Ishikawa (cell line): ENCODE data around the gene RAPGEF6.

Experiments
- CREB1 ChIP-seq: IDR thresholded peaks from 2 replicates; pipeline ENCODE4 v1.6.1; 2012; ENCODE audit warnings: low read depth
- FOXM1 ChIP-seq: IDR thresholded peaks from 2 replicates; pipeline ENCODE4 v1.6.1; 2012; ENCODE audit warnings: low read depth, borderline replicate concordance
- TCF12 ChIP-seq: IDR thresholded peaks from 2 replicates; pipeline ENCODE4 v1.6.1; 2012; ENCODE audit warnings: low read depth
- TEAD4 ChIP-seq: IDR thresholded peaks from 2 replicates; pipeline ENCODE4 v1.6.1; 2012
- YY1 ChIP-seq: IDR thresholded peaks from 2 replicates; pipeline ENCODE4 v1.6.1; 2012; ENCODE audit warnings: low read depth

DNA sequence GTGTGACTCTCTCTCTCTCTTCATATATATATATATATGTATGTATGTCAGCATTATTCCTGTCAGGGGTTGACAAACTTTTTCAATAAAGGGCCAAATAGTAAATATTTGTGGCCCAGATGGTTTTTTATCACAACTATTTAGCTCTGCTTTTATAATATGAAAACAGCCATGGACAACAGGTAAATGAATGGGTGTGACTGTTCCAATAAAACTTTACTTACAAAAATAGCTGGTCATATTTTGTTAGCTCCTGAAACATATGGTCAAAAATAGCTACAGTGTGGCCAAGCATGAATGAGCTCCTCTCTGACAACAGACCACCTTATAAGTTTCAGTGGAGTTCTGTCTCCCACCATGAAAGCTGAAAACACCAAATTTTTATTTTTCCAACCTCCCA lies 21.6 kb downstream of the RAPGEF6 start:
- no peak for TF ChIP-seq CREB1
- TF ChIP-seq TEAD4 = no peak
- TF ChIP-seq YY1 = no peak
- no peak for TF ChIP-seq TCF12
- no peak for TF ChIP-seq FOXM1
